Activated CD8-positive, alpha-beta memory T cell treated with anti-CD3 and anti-CD28 coated beads, Interleukin-2, amount 50 U/mL, for 4 hours (primary cell): ENCODE measurements around the gene RHOBTB3.

Source experiments
- DNase-seq: peaks from one replicate; pipeline ENCODE4 v3.0.0-alpha.2; 2020

Gene RHOBTB3

GRCh38 chr5:95843733-95844223 lies 112.6 kb downstream of the RHOBTB3 start:
- no peak for DNase-seq

GRCh38 chr5:95845391-95845790 lies 114.3 kb downstream of the RHOBTB3 start:
- no peak for DNase-seq
